ENCODE data around the gene TRMT2A.

TRMT2A gene

DNA sequence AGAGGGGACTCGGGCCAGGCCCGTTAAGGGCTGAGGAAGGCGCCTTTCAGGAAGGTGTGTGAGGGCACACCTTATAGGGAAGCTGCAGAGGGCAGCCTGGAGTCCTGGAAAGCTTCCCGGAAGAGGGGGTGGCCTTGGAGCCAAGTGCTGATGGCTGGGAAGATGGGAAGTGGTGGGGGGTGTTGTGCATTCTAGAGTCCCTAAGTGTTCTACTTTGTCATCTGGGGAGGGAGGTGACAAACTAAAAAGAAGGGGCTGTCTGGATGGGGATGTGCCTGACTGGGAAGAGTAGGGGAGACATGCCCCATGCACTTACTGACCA lies 21.4 kb upstream of the TRMT2A start:
- no peak overlapping the region for H3K4me3 ChIP-seq (ENCODE audit: low read length)
- no peak for DNase-seq (ENCODE audit: low read depth)
- TF ChIP-seq, protein P1, sequence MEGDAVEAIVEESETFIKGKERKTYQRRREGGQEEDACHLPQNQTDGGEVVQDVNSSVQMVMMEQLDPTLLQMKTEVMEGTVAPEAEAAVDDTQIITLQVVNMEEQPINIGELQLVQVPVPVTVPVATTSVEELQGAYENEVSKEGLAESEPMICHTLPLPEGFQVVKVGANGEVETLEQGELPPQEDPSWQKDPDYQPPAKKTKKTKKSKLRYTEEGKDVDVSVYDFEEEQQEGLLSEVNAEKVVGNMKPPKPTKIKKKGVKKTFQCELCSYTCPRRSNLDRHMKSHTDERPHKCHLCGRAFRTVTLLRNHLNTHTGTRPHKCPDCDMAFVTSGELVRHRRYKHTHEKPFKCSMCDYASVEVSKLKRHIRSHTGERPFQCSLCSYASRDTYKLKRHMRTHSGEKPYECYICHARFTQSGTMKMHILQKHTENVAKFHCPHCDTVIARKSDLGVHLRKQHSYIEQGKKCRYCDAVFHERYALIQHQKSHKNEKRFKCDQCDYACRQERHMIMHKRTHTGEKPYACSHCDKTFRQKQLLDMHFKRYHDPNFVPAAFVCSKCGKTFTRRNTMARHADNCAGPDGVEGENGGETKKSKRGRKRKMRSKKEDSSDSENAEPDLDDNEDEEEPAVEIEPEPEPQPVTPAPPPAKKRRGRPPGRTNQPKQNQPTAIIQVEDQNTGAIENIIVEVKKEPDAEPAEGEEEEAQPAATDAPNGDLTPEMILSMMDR (IDR thresholded peaks at IDR 0.05; ENCODE audit: insufficient read depth, low read depth, low read length, missing control alignments), result no peak

DNA sequence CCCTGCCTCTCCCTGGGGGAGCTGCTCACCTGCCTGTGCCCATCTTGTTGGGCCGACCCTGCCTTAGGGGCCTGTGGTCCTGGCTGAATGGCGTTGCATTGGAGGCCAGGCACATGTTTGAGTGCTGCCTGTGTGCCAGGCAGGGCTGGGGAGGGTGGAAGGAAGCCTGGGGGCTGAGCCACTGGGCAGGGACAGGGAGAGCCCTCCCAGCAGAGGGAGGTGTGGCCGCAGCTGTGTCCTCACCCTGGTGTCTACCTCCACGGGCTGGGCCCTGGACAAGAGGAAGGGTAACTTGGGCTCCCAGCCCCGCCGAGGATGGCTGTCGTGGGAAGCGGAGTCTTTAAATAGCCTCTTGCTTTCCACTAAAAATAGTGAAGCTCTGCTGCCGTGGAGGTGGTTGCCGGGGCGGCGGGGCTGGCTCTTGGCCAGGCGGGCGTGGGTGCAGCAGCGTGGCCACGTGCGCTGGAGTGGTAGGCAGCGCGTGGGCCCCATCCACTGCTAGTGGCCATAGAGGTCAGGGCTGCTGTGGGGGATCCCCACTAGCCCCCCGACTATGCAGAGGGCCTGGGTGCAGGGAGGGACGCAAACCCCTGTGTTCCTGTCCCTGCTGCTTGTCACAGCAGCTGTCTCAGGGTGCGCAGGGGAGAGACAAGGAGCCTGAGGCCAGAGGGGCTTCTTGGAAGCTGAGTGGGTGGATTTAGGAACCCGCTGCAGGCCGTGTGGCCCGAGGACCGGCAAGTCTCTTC lies 20.8 kb upstream of the TRMT2A start:
- TF ChIP-seq, protein P1 (IDR thresholded peaks at IDR 0.05; ENCODE audit: insufficient read depth, low read depth, low read length, missing control alignments), result no peak
- no peak overlapping the region for H3K4me3 ChIP-seq (ENCODE audit: low read length)
- DNase-seq (ENCODE audit: low read depth), result no peak

DNA sequence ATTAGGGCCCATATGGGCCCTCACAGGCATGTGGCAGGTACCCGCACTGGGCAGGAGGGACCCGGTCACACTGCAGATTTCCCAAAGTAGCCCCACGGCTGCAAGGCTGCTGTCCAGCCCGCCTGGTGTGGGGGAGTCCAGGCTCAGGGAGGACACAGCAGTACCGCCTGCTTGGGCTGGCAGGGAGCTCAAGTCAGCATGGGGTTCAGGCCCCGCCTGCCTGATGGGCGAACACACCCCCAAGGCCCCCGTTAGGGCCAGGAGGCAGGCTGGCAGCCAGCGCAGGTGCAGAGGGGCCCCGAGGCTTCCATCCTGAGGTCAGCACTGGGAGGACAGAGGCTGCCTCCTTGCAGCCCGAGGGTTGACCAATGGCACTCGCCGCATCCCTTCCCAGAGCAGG lies 20.1 kb upstream of the TRMT2A start:
- TF ChIP-seq, protein P1 (IDR thresholded peaks at IDR 0.05; ENCODE audit: insufficient read depth, low read depth, low read length, missing control alignments), result no peak

DNA sequence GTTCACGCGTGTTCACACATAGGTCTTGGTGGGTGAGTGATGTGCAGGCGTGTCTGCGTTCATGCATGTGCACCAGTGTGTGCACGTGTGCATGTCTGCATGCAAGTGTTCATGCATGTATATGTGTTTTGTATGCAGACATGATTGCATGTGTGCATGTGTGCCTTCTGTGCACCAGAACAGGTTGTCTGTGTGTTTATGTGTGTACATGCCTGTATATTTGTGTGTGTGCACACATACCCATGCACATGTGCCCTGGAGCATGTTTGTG lies 19.5 kb upstream of the TRMT2A start:
- H3K4me3 ChIP-seq (ENCODE audit: low read length), result no peak overlapping the region
- DNase-seq (ENCODE audit: low read depth), result no peak
- TF ChIP-seq, protein P1 (IDR thresholded peaks at IDR 0.05; ENCODE audit: insufficient read depth, low read depth, low read length, missing control alignments), result no peak

More for the DNA sequence above, 20.1 kb upstream of the TRMT2A start:
- H3K4me3 ChIP-seq (ENCODE audit: low read length), result no peak overlapping the region
- DNase-seq (ENCODE audit: low read depth), result no peak

DNA sequence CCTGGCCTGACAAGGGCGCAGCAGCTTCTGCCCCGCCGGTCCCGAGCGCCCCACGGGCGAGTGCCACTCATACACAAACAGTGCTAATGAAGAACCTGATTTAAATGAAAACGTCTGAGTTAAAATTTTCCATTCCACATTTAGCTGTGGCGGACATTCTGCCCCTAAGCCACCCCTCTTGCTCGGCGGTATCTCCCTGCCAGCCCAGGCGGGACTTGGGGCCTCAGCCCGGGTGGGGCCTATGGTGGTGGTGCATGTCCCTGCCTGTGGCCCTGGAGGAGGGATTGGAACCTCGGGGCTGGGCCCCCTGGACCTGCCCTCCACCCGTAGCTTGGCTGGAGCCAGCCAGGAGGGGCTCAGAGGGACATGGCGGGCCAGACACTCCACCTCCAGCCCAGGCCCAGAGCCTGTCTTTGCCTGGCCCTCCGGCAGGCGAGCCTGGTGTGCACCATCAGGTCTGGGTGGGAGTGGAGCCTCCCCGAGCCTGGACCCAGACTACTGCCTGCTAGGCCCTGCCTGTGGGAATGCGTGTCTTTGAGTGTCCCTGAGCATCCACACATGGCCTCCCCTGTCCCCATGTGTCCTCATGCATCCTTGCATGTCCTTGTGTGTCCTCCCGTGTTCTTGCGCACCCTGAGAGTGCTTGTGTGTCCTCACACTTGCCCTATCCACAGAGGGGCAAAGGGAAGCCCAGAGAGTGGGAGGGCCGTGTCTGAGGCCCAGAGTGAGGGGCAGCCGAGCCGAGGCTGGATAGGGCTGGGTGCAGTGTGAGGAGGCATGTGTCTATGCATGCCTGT lies 19.0 kb upstream of the TRMT2A start:
- no peak for DNase-seq (ENCODE audit: low read depth)
- TF ChIP-seq, protein P1 (IDR thresholded peaks at IDR 0.05; ENCODE audit: insufficient read depth, low read depth, low read length, missing control alignments), result no peak
- no peak overlapping the region for H3K4me3 ChIP-seq (ENCODE audit: low read length)

DNA sequence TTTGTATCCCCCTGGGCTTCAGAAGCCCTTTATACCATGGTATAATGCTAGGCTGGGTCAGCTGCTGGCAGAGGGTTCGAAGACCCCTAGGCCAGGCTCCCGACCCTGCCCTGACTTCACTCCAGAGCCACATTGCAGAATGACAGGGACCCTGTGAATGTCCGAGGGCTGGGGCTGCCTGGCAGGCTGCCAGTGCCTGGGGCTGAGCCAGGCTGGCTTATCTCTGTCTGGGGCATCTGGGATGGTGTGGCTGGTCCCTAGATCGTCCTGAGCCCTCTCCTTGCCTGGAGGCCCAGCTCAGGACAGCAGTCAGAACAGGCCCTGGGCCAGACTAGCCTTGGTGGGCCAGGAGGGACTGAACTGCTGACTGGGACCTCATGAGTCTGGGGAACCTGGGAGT lies 18.2 kb upstream of the TRMT2A start:
- no peak for DNase-seq (ENCODE audit: low read depth)
- TF ChIP-seq, protein P1 (IDR thresholded peaks at IDR 0.05; ENCODE audit: insufficient read depth, low read depth, low read length, missing control alignments), result no peak
- no peak overlapping the region for H3K4me3 ChIP-seq (ENCODE audit: low read length)
